GM10248 (cell line): ENCODE data around the gene LSP1.

ENCODE experiments used
- CTCF ChIA-PET: fragments of 300-600 bp; sonication (Branson Sonifier 250); formaldehyde crosslinking; extraction: SDS; loops from one replicate; lab custom pipeline; 2021; ENCODE audit warnings: antibody characterized with exemption; lab: Yijun Ruan, JAX
- POLR2A ChIA-PET: fragments of 350-650 bp; sonication (Branson Sonifier 250); formaldehyde crosslinking; extraction: SDS; loops from one replicate; lab custom pipeline; 2020; ENCODE audit warnings: antibody characterized with exemption; lab: Yijun Ruan, JAX
- DNase-seq: peaks from one replicate; pipeline ENCODE4 v3.0.0; 2012; ENCODE audit errors: extremely low spot score
- CTCF ChIP-seq: IDR thresholded peaks from 2 replicates; pipeline ENCODE4 v1.5.1; 2012; ENCODE audit warnings: mild to moderate bottlenecking, low read depth; ENCODE audit errors: extremely low read depth, missing control alignments, control extremely low read depth

The LSP1 gene

GRCh38 chr11:1827931-1828330, 25.0 kb upstream of the LSP1 start:
- CTCF ChIA-PET = interaction anchor here (1.0 to 3.6 kb wide), 5 partner anchors 55 to 324 kb away, joined by 3 to 23 read pairs (median 5); no protein-coding TSS in a partner anchor
- no peak for TF ChIP-seq CTCF
- DNase-seq = no peak
- POLR2A ChIA-PET = no interaction called here

- POLR2A ChIA-PET = no interaction called here
- no peak for DNase-seq
- CTCF ChIA-PET = interaction anchor here (1.0 to 3.6 kb wide), 4 partner anchors 135 to 323 kb away, joined by 3 to 23 read pairs (median 12); no protein-coding TSS in a partner anchor
- TF ChIP-seq CTCF = no peak
Observed at GRCh38 chr11:1828542-1828941, 24.3 kb upstream of the LSP1 start.

GRCh38 chr11:1829039-1829820, 23.7 kb upstream of the LSP1 start:
- DNase-seq = no peak
- TF ChIP-seq CTCF = no peak
- CTCF ChIA-PET = interaction anchor here (1.0 to 7.6 kb wide), 8 partner anchors 9 to 323 kb away, joined by 3 to 352 read pairs (median 20); no protein-coding TSS in a partner anchor
- POLR2A ChIA-PET = no interaction called here

- TF ChIP-seq CTCF = no peak
- ChIA-PET CTCF (interaction anchor here (1.0 to 7.6 kb wide), 9 partner anchors 9 to 320 kb away, joined by 3 to 352 read pairs (median 5); partner anchors contain the start of gene KRTAP5-6), POLR2A (no interaction called here)
- DNase-seq = no peak
Observed at GRCh38 chr11:1830004-1830321, 22.9 kb upstream of the LSP1 start.

- POLR2A ChIA-PET = no interaction called here
- CTCF ChIA-PET = interaction anchor here (1.0 to 7.6 kb wide), 10 partner anchors 10 to 319 kb away, joined by 3 to 352 read pairs (median 40); partner anchors contain the start of gene KRTAP5-6
- no peak for DNase-seq
- no peak for TF ChIP-seq CTCF
Observed at GRCh38 chr11:1830322-1831223, 22.3 kb upstream of the LSP1 start.
